ENCODE data around the gene OR11G2. TPM values are rescaled to one million over a fixed set of nuclear protein-coding genes. Genes with fewer than 3 reads are reported as not detected.

Gene OR11G2
- total and polyA plus RNA-seq, 8 donors, result 2.3 TPM; not detected in 7

DNA sequence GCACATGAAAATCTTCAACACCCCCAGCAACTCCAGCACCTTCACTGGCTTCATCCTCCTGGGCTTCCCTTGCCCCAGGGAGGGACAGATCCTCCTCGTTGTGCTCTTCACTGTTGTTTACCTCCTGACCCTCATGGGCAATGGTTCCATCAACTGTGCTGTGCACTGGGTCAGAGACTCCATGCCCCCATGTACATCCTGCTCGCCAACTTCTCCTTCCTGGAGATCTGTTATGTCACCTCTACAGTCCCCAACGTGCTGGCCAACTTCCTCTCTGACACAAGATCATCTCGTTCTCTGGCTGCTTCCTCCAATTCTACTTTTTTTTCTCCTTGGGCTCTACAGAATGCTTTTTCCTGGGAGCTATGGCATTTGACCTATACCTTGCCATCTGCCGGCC, 11.5 kb upstream of the OR11G2 start:
- Histone ChIP-seq H3K27me3 (no peaks in the 10 kb centered on the region), H3K4me1 (no peaks in the 10 kb centered on the region), H3K36me3 (no peaks in the 10 kb centered on the region), H3K4me3 (no peak overlapping the region), H3K9me3 (no peaks in the 10 kb centered on the region), H3K27ac (no peak overlapping the region)
- WGBS, 5 donors, result 51 to 62% (median 60%) methylated on average over 5 of the region's 5 CpGs
- intact Hi-C loops (cut with DNase I; ENCODE audit: low total_unique reads), result no loop called here
- no peak for DNase-seq
- TF ChIP-seq EP300 (IDR thresholded peaks at IDR 0.05) (no peak), POLR2AphosphoS5 (IDR thresholded peaks at IDR 0.05) (no peak), POLR2A (IDR thresholded peaks at IDR 0.05) (no peak)
- TF ChIP-seq, protein P1, sequence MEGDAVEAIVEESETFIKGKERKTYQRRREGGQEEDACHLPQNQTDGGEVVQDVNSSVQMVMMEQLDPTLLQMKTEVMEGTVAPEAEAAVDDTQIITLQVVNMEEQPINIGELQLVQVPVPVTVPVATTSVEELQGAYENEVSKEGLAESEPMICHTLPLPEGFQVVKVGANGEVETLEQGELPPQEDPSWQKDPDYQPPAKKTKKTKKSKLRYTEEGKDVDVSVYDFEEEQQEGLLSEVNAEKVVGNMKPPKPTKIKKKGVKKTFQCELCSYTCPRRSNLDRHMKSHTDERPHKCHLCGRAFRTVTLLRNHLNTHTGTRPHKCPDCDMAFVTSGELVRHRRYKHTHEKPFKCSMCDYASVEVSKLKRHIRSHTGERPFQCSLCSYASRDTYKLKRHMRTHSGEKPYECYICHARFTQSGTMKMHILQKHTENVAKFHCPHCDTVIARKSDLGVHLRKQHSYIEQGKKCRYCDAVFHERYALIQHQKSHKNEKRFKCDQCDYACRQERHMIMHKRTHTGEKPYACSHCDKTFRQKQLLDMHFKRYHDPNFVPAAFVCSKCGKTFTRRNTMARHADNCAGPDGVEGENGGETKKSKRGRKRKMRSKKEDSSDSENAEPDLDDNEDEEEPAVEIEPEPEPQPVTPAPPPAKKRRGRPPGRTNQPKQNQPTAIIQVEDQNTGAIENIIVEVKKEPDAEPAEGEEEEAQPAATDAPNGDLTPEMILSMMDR (IDR thresholded peaks at IDR 0.05), result no peak

DNA sequence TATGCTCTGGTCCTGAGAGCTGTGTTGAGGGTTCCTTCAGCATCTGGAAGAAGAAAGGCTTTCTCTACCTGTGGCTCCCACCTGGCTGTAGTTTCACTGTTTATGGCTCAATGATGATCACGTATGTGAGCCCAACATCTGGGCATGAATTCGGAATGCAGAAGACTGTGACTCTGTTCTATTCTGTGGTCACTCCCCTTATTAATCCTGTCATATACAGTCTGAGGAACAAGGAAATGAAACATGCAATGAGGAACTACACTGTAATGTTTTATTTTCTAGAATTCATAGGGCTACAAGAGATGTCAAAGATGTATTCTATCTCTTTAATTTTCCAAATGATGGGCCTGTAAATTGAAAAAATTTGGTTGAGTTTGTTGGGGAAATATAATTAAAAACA, 10.8 kb upstream of the OR11G2 start:
- no peaks in the 10 kb centered on the region for H3K9me3 ChIP-seq
- no peak overlapping the region for H3K27ac ChIP-seq
- DNase-seq, result no peak
- intact Hi-C loops (cut with DNase I; ENCODE audit: low total_unique reads), result no loop called here
- no peaks in the 10 kb centered on the region for H3K4me1 ChIP-seq
- no peak for TF ChIP-seq POLR2AphosphoS5 (IDR thresholded peaks at IDR 0.05)
- TF ChIP-seq EP300 (IDR thresholded peaks at IDR 0.05), result no peak
- no peak for TF ChIP-seq POLR2A (IDR thresholded peaks at IDR 0.05)
- TF ChIP-seq, protein P1 (IDR thresholded peaks at IDR 0.05), result no peak
- 67 to 82% (median 78%) methylated on average over 2 of the region's 2 CpGs for WGBS, 5 donors
- no peak overlapping the region for H3K4me3 ChIP-seq
- H3K27me3 ChIP-seq, result no peaks in the 10 kb centered on the region
- H3K36me3 ChIP-seq, result no peaks in the 10 kb centered on the region

DNA sequence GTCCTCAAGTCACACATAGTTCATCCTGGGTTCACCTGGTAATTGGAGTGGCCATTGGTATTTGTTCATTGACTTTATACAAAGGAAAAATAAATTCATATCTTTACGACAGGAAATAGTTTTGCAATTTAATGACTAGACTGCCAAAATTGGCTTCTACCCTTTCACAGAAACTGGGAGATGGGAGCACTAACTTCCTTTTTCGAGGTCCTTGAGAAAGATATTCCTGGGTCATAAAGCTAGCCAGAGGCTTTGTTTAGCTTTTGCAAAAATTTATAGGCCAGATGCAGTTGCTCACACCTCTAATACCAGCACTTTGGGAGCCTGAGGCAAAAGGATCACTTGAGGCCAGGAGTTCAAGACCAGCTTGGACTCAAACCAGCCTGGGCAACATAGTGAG, 10.2 kb upstream of the OR11G2 start:
- no peak for TF ChIP-seq POLR2A (IDR thresholded peaks at IDR 0.05)
- TF ChIP-seq, protein P1 (IDR thresholded peaks at IDR 0.05), result no peak
- TF ChIP-seq POLR2AphosphoS5 (IDR thresholded peaks at IDR 0.05), result no peak
- TF ChIP-seq EP300 (IDR thresholded peaks at IDR 0.05), result no peak
- intact Hi-C loops (cut with DNase I; ENCODE audit: low total_unique reads), result no loop called here
- Histone ChIP-seq H3K9me3 (no peaks in the 10 kb centered on the region), H3K27me3 (no peaks in the 10 kb centered on the region), H3K27ac (no peak overlapping the region), H3K4me1 (no peaks in the 10 kb centered on the region), H3K4me3 (no peak overlapping the region), H3K36me3 (no peaks in the 10 kb centered on the region)
- 43 to 69% (median 55%) methylated on average over 2 of the region's 2 CpGs for WGBS, 5 donors
- DNase-seq, result no peak

DNA sequence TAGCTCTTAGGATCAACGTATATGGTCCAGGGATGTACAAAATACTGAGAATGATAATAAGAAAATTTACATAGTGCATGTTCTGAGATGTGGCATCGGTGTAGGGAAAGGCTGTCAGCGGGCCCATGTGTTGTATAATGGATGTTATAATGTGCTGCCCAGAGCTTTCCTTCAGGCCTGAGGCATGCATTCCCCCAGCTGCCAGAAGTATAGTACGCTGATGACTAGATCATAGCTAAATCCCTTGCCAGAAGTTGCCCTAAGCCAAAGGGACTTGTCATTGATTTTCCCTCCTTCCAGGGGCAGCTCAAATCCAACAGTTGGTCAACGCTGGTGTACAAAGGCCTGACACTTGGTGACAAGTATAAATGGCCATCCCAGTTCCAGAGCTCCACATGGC, 6.5 kb upstream of the OR11G2 start:
- no peak overlapping the region for H3K4me3 ChIP-seq
- H3K36me3 ChIP-seq, result no peaks in the 10 kb centered on the region
- WGBS, 5 donors, result 49 to 61% (median 55%) methylated on average over 5 of the region's 5 CpGs
- intact Hi-C loops (cut with DNase I; ENCODE audit: low total_unique reads), result no loop called here
- H3K4me1 ChIP-seq, result no peaks in the 10 kb centered on the region
- H3K27ac ChIP-seq, result no peak overlapping the region
- H3K9me3 ChIP-seq, result no peaks in the 10 kb centered on the region
- TF ChIP-seq EP300 (IDR thresholded peaks at IDR 0.05) (no peak), POLR2AphosphoS5 (IDR thresholded peaks at IDR 0.05) (no peak), POLR2A (IDR thresholded peaks at IDR 0.05) (no peak)
- TF ChIP-seq, protein P1 (IDR thresholded peaks at IDR 0.05), result no peak
- peaks cover 0 to 5% (median 0%) of the 10 kb centered on the region in 3 donors for H3K27me3 ChIP-seq
- no peak for DNase-seq

Data from stomach (tissue), 9 donors.